Loucy (cell line): ENCODE results near the gene MED4.

ENCODE experiments used
- CTCF ChIP-seq: fragments of 200-600 bp; sonication (generic); conservative IDR thresholded peaks from 2 replicates; pipeline ENCODE4 v1.5.1; 2014; ENCODE audit warnings: mild to moderate bottlenecking, antibody characterized with exemption, low read length
- EZH2phosphoT487 ChIP-seq: fragments of 200-600 bp; IDR thresholded peaks from 2 replicates; pipeline ENCODE4 v1.6.1; 2018; ENCODE audit warnings: antibody characterized with exemption, mild to moderate bottlenecking, moderate library complexity, borderline replicate concordance

DNA sequence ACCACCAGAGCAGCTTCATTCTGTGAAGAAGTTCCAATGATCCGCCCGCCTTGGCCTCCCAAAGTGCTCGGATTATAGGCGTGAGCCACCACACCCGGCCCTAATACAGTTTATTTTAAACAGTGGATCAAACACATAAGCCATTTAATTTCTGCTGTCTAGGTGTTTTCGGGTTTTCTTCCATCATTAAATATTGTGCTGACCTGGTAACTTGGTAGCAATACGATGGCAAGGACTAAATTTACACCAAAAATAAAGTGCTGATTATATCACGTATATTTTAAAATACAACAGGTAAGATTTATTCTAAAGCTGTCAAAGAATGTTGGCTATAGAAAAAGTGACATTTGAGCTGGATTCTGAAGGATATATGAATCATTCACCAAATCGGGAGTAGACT lies 1.3 kb downstream of the MED4 start:
- TF ChIP-seq CTCF, result no peak
- TF ChIP-seq EZH2phosphoT487, result no peak
